ENCODE results near the gene TLE4. TPM values are rescaled to one million over a fixed set of nuclear protein-coding genes. Genes with fewer than 3 reads are reported as not detected.

TLE4 gene
- 97.4 TPM for total RNA-seq (ENCODE audit: unreplicated experiment)
- long read RNA-seq, partial matches to known transcripts = 1 of 2 reads
- long read RNA-seq, other reads (novel, unspliced or antisense) = 1 of 2 reads

DNA sequence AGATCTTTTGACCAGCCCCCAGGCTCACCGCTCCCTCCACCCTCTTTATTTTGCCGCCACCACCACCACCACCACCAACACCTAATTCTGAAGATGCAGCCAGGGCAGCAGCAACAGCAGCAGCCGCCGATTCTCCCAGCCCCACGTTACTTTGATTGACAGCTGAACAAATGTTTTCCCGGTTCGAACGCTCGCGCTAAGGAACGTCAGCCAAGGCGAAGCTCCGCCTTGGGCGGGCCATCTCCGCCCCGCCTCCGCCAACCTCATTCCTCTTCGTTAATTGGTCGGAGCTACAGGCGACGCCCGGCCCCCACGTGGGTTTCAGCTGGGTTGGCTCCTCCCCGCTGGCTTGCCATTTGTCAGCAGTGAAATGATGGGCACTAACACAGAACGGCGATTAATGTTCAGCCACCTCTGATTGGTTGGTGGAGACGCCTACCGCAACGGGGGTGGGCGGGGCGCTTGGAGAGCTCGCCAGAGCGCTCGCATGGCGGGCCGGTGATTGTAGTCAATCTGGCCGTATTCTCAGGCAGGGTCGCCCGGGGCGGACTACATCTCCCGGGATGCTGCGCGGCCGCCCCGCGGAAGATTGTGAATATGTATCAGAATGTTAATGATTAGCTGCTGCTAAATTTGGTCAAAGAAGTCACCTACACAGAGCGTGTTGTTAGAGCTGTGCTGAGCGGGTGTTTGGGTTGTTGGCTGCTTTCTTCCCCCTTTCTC is at the start of gene TLE4:
TLE4 (plus strand) TSS at position 657 of the 723 bp plus-strand sequence. CDS start 826 bp downstream, outside the sequence.
- Mint-ChIP-seq H3K4me1 (ENCODE audit: low read depth, unreplicated experiment) (peaks cover 11% of the 10 kb centered on the region), H3K4me3 (ENCODE audit: unreplicated experiment) (no peak within 1 kb of the TSS), H3K9me3 (ENCODE audit: unreplicated experiment) (peaks cover 14% of the 10 kb centered on the region), H3K27ac (ENCODE audit: unreplicated experiment) (no peak within 1 kb of the TSS), H3K36me3 (ENCODE audit: unreplicated experiment) (peaks cover 5% of the 10 kb centered on the region), H3K27me3 (ENCODE audit: unreplicated experiment) (peaks cover 7% of the 10 kb centered on the region)
- DNase-seq = peak; percentile 99
- TF ChIP-seq, protein P1, sequence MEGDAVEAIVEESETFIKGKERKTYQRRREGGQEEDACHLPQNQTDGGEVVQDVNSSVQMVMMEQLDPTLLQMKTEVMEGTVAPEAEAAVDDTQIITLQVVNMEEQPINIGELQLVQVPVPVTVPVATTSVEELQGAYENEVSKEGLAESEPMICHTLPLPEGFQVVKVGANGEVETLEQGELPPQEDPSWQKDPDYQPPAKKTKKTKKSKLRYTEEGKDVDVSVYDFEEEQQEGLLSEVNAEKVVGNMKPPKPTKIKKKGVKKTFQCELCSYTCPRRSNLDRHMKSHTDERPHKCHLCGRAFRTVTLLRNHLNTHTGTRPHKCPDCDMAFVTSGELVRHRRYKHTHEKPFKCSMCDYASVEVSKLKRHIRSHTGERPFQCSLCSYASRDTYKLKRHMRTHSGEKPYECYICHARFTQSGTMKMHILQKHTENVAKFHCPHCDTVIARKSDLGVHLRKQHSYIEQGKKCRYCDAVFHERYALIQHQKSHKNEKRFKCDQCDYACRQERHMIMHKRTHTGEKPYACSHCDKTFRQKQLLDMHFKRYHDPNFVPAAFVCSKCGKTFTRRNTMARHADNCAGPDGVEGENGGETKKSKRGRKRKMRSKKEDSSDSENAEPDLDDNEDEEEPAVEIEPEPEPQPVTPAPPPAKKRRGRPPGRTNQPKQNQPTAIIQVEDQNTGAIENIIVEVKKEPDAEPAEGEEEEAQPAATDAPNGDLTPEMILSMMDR (IDR thresholded peaks at IDR 0.05; ENCODE audit: partially characterized antibody, unreplicated experiment) = no peak

DNA sequence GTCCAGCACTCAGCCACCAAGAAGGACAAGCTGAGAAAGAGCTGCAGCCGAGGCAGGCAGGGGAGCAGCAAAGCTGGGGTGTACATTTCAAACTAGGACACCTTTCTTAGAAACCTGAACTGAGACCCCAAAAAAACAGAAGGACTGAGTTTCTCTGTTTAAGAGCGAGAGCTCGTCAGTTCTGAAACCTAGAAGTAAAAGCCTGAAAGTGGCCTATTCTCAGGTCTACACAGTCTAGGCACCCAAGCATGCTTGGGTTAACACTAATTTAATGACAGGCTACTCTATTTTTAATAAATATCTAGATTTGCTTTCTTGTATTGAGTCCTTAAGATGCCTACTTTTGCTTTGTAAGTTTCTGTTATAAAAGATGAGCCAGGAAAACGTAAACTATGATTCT is 49.0 kb upstream of the TLE4 start:
- TF ChIP-seq, protein P1 (IDR thresholded peaks at IDR 0.05; ENCODE audit: partially characterized antibody, unreplicated experiment) = no peak
- Mint-ChIP-seq H3K36me3 (ENCODE audit: unreplicated experiment) (no peaks in the 10 kb centered on the region), H3K9me3 (ENCODE audit: unreplicated experiment) (no peaks in the 10 kb centered on the region), H3K27ac (ENCODE audit: unreplicated experiment) (no peak overlapping the region), H3K27me3 (ENCODE audit: unreplicated experiment) (peaks cover 1% of the 10 kb centered on the region), H3K4me3 (ENCODE audit: unreplicated experiment) (no peak overlapping the region), H3K4me1 (ENCODE audit: low read depth, unreplicated experiment) (no peaks in the 10 kb centered on the region)
- no peak for DNase-seq

DNA sequence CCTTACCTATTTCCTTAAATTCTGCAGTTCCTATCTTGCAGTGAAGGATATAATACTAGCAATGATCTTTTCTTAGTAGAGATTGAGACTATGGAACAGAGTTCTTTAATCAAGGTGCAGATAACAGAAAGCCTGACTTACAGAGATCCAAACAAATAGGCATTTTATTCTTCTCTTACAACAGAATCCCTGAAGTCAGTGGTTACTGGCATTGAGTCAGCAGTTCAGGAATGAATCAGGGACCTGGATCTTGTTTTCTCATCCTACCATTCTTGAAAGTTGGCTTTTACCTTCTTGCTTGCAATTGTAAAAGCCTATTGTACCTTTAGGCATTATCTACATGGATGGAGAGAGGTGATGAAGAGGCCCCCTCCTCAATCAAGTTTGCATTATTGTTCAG is 47.5 kb upstream of the TLE4 start:
- H3K27me3 Mint-ChIP-seq (ENCODE audit: unreplicated experiment) = peaks cover 1% of the 10 kb centered on the region
- TF ChIP-seq, protein P1 (IDR thresholded peaks at IDR 0.05; ENCODE audit: partially characterized antibody, unreplicated experiment) = no peak
- no peaks in the 10 kb centered on the region for H3K36me3 Mint-ChIP-seq (ENCODE audit: unreplicated experiment)
- no peak overlapping the region for H3K4me3 Mint-ChIP-seq (ENCODE audit: unreplicated experiment)
- H3K9me3 Mint-ChIP-seq (ENCODE audit: unreplicated experiment) = no peaks in the 10 kb centered on the region
- DNase-seq = no peak
- H3K4me1 Mint-ChIP-seq (ENCODE audit: low read depth, unreplicated experiment) = no peaks in the 10 kb centered on the region
- no peak overlapping the region for H3K27ac Mint-ChIP-seq (ENCODE audit: unreplicated experiment)

DNA sequence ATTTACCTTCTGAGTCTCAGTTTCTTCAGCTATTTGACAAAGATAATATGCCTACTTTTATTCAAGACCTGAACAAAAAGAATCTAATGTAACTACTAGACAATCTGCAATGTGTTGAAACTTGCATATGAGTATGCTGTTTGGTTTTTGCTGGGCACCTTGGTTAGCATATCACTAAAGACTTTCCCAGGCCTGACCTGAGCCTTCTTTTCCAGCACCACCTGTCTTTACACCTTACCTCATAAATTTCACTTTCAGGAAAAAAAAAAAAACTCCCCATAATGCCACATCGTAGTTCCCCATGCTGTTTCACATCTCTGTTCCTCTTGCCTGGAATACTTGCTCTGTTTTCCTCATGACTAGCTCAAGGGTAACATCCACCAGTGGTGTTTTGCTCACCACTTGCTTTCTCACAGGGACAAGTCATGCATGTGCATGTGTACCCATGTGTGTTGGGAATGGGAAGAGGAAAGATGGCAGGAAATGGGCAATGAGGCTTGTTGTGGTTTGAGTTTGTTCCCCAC is 45.6 kb upstream of the TLE4 start:
- TF ChIP-seq, protein P1 (IDR thresholded peaks at IDR 0.05; ENCODE audit: partially characterized antibody, unreplicated experiment) = no peak
- no peak overlapping the region for H3K27ac Mint-ChIP-seq (ENCODE audit: unreplicated experiment)
- no peaks in the 10 kb centered on the region for H3K9me3 Mint-ChIP-seq (ENCODE audit: unreplicated experiment)
- H3K27me3 Mint-ChIP-seq (ENCODE audit: unreplicated experiment) = no peaks in the 10 kb centered on the region
- H3K4me1 Mint-ChIP-seq (ENCODE audit: low read depth, unreplicated experiment) = no peaks in the 10 kb centered on the region
- no peak overlapping the region for H3K4me3 Mint-ChIP-seq (ENCODE audit: unreplicated experiment)
- no peaks in the 10 kb centered on the region for H3K36me3 Mint-ChIP-seq (ENCODE audit: unreplicated experiment)
- DNase-seq = no peak

DNA sequence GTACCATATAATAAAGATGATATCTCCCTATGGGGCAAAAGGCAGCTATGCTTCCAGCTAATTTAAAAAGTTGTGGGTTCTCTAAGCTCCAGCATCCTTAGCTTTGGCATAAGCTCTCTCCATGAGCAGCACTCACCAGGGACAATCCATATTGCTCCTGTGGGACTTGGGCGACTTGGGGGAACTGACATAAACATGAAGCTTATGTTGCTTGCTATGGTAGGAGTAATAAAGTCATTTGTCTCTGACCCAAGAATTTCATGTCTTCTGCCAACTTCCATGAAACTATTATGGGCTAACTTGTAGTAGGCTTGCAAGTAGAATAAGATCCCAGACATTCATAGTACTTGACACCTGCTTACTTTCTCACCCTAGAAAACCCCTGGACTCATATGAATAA is 36.2 kb upstream of the TLE4 start:
- Mint-ChIP-seq H3K9me3 (ENCODE audit: unreplicated experiment) (peaks cover 4% of the 10 kb centered on the region), H3K36me3 (ENCODE audit: unreplicated experiment) (peaks cover 4% of the 10 kb centered on the region)

More for the DNA sequence above, 36.2 kb upstream of the TLE4 start:
- no peak overlapping the region for H3K4me3 Mint-ChIP-seq (ENCODE audit: unreplicated experiment)
- TF ChIP-seq, protein P1 (IDR thresholded peaks at IDR 0.05; ENCODE audit: partially characterized antibody, unreplicated experiment) = no peak
- H3K27me3 Mint-ChIP-seq (ENCODE audit: unreplicated experiment) = no peaks in the 10 kb centered on the region
- no peak overlapping the region for H3K27ac Mint-ChIP-seq (ENCODE audit: unreplicated experiment)
- no peak for DNase-seq
- no peaks in the 10 kb centered on the region for H3K4me1 Mint-ChIP-seq (ENCODE audit: low read depth, unreplicated experiment)

Data from glutamatergic neuron (in vitro differentiated cells).